Measurements from ENCODE around the gene ANKS1B.
"Not testable (repeated sequence)": the region's sequence is repeated elsewhere in the genome, so short reads cannot be mapped to it uniquely, and the experiment has no call there.

Gene ANKS1B

DNA sequence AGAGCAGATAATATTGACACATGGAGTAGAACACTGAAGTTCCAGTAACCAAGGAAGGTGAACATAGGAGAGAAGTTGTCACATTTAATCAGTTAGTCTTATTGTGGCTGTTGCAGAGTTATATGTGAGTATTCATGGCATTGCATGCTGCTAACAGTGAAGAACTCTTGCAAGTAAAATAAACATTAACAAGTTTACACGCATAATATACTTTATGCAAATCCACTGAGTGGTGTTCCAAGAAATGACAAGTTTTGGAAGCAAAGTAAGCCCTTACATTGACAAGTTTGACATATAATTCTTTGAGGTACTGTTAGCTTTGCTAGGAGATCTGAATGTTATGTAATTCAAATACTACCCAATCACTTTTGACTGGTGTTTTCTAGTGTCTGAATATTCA is 125.6 kb downstream of the ANKS1B start:
- no peak for DNase-seq

GRCh38 chr12:99852666-99853065 is 132.1 kb downstream of the ANKS1B start:
- no peak for DNase-seq

GRCh38 chr12:99847936-99848335 is 136.8 kb downstream of the ANKS1B start:
- DNase-seq: no peak

- no peak for DNase-seq
Measured at GRCh38 chr12:99834710-99835109, 150.0 kb downstream of the ANKS1B start.

DNA sequence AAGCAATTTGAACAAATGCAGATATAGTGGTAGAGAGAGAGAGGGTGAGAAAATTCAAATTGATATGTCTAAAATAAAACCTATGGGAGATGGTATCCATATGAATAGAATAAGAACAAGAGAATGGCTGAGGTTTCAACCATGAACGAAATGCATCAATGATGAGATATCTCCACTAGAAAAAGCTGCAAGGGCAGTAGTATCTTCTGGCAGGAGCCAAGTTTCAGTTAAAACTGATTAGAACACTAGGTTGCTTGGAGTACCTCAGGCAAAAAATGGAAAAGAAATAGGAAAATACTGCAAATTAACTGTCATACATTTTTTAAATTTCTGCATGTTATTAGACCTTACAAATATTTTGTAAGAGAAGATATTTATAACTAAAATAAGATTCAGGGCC is 151.3 kb downstream of the ANKS1B start:
- no peak for DNase-seq

DNA sequence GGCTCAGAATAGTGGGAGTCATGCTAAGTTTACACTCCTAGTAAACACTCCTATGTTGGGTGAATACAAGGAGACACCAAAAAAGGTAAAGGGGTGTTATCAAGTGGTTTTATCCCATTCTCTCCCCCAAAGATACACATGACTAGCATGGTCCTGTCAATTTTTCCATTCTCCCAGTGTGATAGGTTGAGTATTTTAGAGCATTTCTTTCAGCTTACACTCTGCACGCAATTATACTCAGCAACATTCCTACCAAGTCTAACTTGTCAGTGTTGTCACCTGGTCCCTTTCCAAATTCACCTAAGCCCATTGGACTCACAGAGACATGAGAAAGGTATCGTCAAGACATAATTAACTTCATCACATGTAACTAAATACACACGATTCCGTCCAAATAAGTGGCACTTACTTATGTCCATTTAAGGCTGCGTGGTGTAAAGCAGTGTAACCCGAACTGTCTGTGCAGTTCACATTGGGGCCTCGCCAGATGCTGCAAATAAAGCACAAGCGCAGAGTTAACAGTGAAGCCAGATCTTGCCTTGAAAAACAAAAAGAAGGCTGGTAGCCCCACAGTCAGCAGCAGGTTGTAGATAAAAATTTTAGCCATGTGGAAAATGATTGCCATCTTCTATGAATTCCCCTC is 159.7 kb downstream of the ANKS1B start:
- no peak for DNase-seq

DNA sequence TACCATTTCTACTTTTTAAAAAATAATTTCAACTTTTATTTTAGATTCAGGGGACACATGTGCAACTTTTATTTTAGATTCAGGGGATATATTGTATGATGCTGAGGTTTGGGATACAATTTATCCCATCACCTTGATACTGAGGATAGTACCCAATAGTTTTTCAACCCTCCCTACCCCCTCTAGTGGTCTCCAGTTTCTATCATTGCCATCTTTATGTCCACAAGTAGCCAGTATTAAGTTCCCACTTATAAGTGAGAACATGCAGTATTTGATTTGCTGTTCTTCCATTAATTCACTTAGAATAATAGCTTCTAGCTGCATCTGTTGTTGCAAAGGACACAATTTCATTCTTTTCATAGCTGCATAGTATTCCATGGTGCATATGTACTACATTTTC is 162.5 kb downstream of the ANKS1B start:
- no peak for DNase-seq

GRCh38 chr12:99810718-99811593 is 173.8 kb downstream of the ANKS1B start:
- DNase-seq: peak; percentile 26

DNA sequence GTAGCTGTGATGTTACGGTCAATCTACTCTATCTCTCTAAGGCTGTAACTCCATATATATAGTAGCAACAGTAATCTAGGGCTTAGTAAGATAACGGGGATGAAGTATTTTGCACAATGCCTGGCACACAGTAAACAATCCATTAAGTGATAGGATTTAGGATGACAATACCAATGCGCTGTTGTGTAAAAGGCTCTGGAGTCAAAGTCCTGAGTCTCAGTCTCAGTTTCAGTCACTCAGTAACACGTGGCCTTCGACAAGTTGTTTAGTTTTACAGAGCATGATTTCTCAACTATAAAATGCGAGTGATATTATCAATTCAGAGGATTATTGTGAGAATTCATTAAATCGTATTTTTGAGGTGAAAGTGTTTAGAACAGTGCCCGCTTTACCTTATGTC is 174.8 kb downstream of the ANKS1B start:
- no peak for DNase-seq

DNA sequence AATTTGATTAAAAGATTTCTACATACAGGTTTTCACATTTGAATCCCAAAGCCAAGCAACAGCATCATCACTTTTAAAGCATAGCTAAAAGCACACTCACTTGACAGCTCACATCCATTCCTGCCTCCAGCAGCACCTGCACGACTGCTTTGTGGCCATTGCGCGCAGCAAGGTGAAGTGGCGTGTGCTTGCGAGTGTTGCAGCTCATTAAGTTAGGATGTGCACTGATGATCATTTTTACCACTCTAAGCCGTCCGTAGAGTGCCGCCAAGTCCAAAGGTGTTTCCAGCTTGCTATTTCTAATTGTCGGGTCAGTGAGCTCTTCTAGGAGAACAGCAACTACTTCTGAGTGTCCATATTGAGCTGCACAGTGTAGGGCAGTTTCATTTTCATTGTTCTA is 178.4 kb downstream of the ANKS1B start:
- no peak for DNase-seq

DNA sequence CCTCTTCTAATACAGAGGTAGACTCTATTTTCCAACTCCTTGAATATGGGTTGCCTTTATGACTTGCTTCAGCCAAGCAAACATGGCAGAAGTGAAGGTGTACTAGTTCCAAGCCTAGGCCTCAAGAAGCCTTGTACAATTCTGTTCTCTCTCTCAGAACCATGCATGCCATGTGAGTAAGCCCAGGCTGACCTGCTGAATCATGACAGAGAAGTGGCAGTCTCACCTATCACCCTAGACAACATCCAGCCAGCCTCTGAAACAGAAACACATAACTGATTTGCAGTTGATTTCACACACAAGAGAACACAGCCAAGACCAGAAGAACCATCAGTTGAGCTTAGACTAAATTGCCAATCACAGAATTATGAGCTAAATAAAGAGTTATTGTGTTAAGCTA is 180.0 kb downstream of the ANKS1B start:
- no peak for DNase-seq

GRCh38 chr12:99800605-99801004 is 184.1 kb downstream of the ANKS1B start:
- DNase-seq: no peak

DNA sequence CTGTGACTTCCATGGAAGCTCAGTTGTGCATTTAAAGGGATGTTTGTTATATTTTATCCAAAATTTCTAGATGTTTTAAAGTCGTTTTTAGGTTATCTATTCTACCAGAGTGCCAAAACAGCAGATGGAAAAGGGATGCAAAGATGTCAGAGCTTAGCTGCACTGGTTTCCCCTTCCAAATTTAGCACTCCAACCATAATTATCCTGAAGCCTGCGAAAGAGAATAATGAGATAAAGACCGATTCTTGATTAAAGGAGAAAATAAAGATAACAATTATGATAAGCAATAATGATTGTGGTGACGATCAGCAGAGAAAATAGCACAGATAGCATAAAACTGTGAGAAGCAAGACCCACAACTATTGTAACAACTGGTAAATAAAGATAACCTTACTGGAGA is 186.8 kb downstream of the ANKS1B start:
- not testable (repeated sequence) for DNase-seq

DNA sequence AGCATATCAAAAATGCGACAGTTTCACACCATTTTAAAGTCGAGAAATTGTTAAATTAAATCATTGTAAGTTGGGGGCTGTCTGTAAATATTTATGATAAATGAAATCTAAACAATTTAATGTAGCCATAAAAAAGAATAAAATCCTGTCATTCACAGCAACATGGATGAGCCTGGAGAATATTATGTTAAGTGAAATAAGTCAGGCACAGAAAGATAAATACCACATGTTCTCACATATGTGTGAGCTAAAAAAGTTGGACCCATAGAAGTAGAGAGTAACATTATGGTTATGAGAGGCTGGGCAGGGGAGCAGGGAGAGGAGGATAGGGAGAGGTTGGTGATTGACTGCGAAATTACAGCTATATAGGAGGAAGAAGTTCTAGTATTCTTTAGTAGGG is 201.3 kb downstream of the ANKS1B start:
- DNase-seq: no peak

DNA sequence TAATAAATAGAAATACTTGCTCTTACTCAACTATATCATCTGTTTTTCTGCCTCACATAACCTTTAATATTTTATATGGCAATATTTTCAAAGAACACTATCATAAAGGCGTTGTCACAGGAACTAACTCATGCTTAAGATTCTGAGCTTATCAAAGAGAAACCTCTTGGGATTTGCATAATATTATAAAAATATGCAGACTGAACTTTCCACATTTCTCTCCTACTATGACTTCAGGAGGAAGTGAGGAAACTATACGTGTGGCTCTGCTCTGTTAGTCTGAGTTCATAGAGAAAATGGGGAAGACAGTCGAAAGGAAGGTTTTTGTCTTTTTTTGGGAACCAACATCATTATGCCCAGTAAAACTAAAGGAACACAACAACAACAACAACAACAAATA is 212.5 kb downstream of the ANKS1B start:
- no peak for DNase-seq

DNA sequence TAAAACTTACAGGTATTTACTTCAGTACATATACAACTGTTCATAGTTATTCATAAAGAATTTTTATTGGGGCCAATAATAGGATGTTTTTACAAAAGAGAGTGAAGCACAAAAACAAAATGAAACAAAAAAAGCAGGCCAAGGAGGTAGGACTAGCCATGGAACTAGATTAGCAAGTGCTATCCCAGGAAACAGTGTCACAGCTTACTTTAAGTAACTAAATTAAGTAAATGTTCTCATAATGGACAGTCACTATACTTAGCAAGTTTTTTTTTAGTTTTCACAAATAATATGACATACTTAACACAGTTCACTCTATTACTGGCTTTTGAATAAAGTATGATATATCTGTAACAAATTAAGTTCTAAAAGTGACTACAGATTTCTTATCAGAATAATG is 213.1 kb downstream of the ANKS1B start:
- no peak for DNase-seq

- no peak for DNase-seq
Measured at GRCh38 chr12:99769396-99769980, 215.2 kb downstream of the ANKS1B start.

DNA sequence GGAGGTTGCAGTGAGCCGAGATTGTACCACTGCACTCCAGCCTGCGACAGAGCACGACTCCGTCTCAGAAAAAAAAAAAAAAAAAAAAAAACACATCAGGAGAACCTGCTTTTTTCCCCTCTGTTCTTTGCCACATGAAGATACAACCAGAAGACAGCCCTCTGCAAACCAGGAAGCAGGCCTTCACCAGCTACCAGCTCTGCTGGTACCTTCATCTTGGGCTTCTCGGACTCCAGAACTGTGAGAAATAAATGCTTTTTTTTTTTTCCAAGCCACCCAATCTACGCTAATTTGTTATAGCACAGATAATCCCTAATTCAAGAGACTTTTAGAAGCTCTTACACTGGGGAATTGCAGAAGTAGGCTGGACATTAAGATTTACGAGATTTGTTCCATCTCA is 216.0 kb downstream of the ANKS1B start:
- no peak for DNase-seq

DNA sequence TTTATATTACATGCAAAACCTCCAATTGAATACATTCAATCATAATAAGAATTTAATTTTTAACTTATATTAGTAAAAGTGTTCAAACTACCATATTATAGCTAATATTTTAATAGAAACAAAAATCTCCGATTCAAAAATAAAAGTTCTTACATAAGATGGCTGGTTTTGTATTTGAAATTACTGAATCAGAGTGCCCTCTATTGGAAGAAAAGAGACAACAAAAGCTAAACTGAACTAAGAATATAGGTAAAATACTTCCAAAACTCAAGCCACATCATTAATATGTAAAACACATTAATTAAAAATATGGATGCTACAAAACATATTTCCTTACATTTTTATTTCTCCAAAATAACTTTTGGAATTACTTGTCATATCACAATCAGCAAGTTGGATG is 216.9 kb downstream of the ANKS1B start:
- peak; percentile 12 for DNase-seq

DNA sequence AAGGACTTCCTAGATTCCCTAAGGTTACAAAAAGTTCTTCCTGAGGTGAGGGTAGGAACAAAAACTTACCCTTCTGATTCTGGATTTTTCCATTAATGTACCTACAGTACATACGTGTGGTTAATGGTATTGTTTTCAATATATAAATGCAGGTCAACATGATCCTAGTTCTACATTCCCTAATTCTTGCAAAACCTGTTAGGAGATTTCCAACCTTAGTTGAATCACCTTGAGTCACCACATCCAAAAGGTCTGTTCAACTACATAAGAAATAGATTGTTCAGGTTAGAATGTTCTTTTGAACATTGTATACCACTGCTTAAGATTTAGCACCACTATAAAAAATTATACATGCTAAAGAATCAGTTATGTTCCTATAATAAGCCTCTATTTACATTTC is 218.3 kb downstream of the ANKS1B start:
- DNase-seq: no peak

DNA sequence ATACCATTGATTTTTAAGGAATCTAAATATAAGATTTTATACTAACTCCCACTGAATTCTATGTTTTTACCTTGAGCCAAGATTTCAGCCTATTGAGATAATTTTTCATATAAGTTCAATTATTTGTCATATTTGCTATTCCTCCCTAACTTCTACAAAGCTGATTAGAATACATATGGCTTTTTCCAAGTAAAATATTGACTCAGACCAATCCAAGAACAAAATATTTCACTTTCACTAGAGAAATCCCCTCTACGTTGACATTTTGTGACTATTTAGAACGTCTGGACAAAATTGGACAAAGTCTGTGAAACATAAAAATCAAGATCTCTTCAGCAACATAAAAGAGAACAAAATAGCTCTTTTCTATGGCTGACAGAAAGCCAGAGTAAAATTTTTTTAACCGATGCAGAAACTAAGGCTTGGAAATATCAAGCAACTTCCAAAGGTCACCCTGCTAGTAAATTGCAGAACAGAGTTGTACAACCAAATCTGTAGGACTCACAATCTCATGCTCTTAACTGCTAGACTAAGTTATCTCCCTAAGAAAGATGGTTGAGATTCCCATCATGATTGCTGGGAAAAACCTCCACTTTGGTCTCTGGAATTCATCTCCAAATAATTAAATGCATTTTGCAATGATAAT is 219.1 kb downstream of the ANKS1B start:
- no peak for DNase-seq

GRCh38 chr12:99759444-99759843 is 225.3 kb downstream of the ANKS1B start:
- no peak for DNase-seq

DNA sequence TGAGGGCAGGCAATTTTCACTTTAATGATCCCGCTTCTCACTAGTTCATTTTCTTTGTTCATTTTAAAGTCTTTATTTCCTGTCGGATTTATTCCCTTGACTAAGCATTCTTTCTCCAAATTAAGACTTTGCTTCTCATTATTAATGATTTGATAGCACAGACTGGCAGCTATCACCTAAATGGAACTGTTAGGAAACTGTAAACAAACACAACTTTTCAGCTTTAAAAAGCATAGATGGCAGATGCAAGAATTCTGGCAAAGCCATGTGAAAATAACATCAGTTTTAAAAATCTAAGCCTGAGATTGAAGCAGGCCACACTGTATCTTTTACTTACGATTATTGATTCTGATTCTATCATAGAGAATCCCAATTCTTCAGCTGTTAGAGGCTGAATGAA is 225.7 kb downstream of the ANKS1B start:
- DNase-seq: no peak

GRCh38 chr12:99752740-99753139 is 232.0 kb downstream of the ANKS1B start:
- DNase-seq: no peak
